ENCODE measurements around the gene IRAK1. TPM values are rescaled to one million over a fixed set of nuclear protein-coding genes. Genes with fewer than 3 reads are reported as not detected.
"Not testable (repeated sequence)": the region's sequence is repeated elsewhere in the genome, so short reads cannot be mapped to it uniquely, and the experiment has no call there.

IRAK1 gene
- total RNA-seq, 1 donor from 2014 or later, result 19.6 TPM

GRCh38 chrX:154018518-154019060 lies 1.1 kb downstream of the IRAK1 start:
- no peak for DNase-seq

DNA sequence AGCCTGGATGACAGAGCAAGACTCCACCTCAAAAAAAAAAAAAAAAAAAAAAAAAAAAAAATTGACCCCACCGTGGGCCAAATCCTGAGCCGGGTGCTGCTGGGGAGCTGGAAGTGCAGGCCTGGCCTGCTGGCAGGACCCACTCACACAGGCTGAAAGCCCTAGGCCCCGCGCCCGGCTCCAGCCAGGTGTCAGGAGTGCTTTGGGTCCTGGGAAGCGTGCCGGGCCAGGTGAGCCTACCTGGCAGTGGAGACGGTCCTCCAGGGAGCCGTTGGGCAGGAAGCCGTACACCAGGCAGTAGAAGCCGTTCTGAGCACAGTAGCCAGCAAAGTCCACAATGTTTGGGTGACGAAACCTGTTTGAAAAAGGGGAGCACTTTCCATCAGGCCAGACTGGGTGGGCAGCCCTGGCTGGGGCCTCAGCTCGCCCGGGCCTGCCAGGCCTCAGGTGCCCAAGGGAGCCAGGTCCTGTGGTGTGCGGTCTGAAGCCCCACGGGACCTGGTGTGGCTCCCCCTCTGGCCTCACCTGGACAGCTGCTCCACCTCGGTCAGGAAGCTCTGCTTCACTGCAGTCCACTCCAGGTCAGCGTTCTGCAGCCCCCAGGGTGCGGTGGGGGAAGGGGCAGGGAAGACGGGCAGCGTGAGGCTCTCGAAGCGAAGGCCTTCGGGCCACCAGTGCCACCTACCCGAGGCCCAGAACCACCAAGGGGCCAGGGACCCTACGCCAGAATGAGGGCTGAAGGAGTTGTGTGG lies 1.8 kb downstream of the IRAK1 start:
- DNase-seq, result no peak

GRCh38 chrX:154016366-154017076 lies 3.2 kb downstream of the IRAK1 start:
- DNase-seq, result no peak

GRCh38 chrX:154015581-154016264 lies 4.0 kb downstream of the IRAK1 start:
- DNase-seq, result no peak

DNA sequence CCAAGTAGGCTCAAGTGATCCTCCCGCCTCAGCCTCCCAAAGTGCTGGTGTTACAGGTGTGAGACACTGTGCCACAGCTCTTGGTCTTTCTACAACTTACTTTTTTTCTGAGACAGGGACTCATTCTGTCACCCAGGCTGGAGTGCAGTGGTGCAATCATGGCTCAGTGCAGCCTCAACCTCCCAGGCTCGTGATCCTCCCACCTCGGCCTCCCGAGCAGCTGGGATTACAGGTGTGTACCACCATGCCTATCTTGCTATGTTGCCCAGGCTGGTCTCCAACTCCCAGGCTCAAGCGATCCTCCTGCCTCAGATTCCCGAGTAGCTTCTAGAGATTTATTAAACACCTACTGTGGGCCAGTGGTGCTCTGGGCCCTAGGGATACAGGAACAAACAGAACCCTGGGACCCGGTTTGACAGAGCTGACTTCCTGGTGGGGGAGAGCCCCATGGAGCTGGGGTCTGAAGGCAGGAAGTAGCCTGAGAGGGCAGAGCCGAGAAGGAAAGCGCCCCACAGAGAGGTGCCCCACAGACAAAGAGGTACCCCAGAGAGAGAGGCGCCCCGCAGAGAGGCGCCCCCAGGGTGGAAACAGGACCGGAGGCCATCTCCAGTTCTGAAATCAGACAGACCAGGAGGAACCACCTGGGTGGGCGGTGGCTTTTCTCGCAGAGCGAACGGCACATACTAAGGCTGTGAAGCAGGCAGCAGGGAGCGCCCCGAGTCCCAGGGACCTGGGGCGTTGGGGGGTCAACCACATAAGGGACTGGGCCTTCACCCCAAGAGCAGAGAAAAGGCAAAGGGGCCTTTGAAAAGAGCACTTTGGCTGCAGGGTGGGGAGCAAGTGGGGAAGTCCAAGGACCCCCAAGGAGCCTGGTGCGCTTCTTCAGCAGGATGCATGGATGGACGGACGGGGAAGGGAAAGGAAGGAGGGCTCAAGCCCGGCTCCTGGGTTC lies 5.0 kb downstream of the IRAK1 start:
- DNase-seq, result no peak

DNA sequence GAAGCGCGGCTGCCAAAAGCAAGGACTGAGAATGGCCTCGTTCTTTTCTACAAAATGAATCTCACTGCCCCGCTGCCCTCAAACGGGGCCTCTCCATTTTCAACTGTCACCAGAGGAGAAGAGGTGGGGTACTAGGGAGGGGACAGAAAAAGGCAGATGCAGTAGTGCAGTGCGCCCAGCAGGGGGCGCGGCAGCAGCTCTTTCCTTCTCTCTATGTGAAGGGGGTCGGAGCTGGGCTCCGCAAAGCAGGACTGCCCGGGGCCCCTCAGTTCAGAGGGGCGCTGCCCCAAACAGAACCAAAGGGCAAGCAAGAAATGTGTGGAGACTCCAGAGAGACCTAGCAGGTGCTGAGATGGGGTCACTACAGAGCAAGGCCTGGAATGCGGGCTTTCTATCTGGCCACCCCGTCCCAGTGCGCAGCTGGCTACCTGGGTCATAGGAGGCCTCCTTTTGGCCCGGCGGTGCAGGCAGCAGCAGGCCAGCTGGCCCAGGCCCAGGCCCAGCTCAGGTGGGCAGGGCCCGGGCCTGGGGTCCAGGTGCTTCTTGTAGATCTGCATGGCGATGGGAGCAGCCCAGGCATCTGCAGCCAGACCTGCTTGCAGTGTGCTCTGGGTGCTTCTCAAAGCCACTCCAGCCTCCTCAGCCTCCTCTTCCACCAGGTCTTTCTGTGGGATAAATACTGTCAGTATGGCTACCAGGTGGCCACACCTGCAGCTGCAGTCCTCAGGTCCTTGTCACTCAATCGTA lies 5.9 kb downstream of the IRAK1 start:
- DNase-seq, result no peak

- no peak for DNase-seq
Observed at GRCh38 chrX:154013001-154013421, 6.7 kb downstream of the IRAK1 start.

DNA sequence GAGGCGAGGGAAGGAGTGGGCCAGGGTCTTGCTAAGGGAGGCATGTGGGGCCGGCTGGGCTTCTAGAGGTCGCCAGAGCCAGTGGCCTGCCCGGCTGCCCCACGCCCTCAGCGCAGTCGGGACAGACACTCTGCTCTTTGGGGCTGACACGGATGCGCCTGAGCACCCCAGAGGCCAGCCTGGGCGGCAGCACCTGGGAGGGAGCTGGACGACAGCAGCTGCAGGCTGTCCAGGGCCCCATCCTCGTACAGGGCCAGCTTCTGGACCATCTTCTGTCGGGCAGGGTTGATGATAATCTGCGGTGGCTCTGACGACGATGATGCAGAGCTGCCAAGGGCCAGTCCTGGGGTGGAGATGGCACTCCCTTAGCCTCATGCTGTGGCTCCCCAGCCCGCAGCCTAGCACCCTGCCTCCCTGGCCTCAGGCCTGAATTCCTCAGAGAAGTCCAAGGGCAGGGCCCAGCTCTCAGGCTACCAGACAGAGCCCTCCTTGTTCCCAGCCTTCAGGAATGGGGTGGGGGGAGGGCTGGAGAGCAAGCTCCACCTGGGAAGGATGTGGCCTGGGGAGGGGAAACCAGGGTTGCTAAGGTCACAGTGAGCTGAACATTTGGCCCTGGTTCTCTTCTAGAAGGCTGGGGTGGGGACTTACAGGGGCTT lies 7.2 kb downstream of the IRAK1 start:
- no peak for DNase-seq

DNA sequence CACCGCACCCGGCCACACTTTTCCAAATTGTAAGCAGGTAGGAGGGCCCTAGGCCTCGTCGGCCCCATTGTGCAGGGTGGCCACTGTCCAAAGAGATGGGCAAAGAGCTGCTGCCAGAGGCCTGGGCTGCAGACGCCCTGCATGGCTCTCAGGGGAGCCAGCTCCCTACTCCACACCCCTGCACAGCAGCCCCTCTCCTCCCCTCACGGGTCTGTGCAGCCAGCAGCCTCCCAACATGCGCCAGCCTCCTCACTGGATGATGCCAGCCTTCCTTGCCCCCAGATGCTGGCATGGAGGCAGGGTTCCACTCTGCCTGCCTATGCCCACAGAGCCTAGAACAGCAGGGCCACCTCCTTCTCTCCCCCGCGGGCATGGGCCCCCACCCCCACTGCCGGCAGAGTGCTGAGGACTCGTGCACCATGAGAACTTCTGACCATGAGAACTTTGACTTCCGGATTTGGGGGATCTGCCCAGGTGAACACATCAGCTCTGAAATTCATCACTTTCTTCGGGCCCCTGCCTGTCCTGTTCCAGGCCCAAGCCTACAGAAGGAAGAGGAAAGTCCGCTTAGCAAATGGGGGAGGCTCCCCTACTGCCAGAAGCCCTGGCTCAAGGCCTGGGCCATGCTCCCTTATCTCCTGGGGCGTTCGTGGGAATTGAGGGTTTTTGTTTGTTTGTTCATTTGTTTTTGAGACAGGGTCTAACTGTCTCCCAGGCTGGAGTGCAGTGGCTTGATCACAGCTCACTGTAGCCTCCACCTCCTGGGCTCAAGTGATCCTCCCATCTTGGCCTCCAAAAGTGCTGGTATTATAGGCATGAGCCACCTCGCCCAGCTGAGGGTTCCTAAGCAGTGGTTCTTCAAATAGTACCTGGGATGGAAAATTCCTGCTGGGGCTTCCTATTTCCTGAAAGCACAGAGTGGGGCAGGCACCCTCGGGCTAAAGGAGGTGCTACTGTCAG lies 8.0 kb downstream of the IRAK1 start:
- DNase-seq, result no peak

DNA sequence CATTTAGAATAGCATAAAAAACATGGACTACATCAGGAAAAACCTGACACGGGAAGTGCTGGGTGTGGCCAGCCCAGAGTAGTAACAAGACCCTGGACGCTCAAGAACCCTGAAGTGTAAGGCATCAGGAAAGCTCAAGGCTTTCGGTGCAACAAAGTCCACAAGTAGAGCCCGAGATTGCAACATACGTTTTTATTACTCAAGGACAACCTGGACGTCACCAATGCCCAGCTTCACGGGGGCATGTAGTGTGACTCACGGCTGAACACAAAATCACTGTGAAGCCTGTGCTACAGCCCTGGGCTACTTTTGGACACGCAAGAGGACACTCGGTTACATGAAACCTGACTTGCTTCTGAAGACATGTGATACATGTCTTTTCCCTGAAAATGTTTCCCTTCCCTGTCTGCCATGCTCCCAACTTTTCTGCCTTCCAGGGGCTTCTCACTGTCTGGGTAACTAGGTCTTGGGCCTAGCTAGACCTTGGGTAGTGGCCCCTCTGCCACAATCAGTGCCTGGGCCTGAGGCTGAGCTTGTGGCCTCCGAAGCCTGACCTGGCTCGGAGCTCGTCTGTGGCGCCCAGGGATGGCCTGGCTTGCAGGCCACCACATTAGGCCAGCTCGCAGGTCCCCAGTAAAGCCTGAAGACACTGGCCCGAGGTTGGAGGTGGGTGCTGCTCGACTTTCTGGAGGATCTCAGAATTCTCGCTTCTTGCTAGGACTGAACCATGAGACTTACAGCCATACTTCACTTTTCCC lies 9.2 kb downstream of the IRAK1 start:
- no peak for DNase-seq

DNA sequence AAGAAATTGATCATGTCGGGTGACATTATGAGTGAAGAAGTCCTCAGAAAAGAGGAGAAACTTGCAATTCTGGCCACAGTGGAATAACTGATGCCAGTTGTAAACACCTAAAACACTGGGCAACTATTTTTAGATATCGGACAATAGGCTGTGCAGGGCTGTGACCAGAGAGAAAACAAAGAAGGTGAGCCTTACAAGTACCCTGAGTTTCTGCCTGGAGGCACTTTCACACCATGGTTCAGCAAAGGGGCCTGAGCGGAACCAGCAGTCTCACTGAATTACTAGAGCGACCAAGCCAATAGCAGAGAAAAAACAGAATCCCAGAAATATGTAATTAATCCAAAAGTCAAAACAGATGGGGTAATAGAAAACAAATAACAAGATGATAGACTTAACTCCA lies 11.2 kb downstream of the IRAK1 start:
- no peak for DNase-seq

GRCh38 chrX:154006947-154007346 lies 12.8 kb downstream of the IRAK1 start:
- no peak for DNase-seq

DNA sequence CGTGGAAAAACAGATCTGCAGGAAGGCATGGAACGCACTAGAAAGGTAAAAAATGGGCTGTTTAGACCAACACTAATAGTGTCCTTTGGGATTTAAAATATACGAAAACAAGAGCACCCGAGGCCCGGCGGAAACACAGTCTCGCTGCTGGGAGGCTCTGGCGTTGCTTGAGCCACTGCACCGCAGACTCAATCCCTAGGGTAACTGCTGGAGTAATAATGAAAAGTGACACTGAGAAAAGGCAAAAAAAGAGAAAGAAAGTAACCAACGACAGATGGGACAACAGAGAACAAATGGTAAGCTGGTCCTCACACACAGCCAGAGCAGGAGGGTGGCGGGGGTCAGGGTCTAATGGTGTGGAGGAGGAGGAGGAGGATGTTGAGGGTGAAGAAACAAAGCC lies 15.4 kb downstream of the IRAK1 start:
- DNase-seq, result no peak

DNA sequence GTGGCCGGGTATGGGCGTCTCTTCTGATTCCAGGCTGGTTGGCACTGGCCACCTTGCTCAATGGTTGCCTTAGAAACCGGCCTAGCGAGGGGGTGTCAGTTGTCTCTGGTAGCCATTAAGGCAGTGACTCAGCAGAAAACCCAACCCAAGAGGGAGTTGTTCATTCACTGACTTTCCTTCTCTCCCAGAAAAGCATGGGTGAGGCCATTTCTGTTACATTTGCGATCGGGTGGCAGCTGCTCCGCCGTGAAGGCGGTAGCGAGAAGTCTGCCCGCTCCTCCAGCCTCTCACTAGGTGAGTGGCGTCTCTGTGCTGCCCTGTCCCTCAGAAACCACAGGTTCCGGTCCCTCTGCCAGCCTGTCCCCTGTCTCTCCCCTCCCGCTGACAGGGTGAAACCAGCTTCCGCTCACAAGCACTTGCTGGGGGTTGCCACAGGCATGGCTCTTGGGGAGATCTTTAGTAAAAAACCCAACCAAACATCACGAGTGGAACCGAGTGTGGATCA lies 17.4 kb downstream of the IRAK1 start:
- no peak for DNase-seq

GRCh38 chrX:154000051-154000450 lies 19.7 kb downstream of the IRAK1 start:
- DNase-seq, result no peak

GRCh38 chrX:153999359-154000037 lies 20.2 kb downstream of the IRAK1 start:
- DNase-seq, result no peak

- DNase-seq, result no peak
Observed at GRCh38 chrX:153995504-153995903, 24.2 kb downstream of the IRAK1 start.

DNA sequence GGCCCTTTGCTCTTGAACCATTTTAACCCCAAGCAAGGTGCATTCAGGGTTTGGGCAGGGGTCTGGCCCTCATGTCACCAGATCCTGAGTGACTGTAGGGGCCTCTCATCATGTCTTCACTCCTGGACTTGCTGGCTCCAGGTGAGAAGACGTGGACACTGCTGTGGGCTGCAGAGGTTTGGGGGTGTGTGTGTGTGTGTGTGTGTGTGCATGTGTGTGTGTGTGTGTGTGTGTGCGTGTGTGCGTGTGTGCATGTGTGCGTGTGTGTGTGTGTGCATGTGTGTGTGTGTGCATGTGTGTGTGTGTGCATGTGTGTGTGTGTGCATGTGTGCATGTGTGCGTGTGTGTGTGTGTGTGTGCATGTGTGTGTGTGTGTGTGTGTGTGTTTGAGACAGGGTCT lies 25.3 kb downstream of the IRAK1 start:
- not testable (repeated sequence) for DNase-seq
